ENCODE data around the gene GBF1. TPM values are rescaled to one million over a fixed set of nuclear protein-coding genes. Genes with fewer than 3 reads are reported as not detected.

The GBF1 gene
- total RNA-seq, 2 donors from 2014 or later, result 32.6 to 34.7 TPM

DNA sequence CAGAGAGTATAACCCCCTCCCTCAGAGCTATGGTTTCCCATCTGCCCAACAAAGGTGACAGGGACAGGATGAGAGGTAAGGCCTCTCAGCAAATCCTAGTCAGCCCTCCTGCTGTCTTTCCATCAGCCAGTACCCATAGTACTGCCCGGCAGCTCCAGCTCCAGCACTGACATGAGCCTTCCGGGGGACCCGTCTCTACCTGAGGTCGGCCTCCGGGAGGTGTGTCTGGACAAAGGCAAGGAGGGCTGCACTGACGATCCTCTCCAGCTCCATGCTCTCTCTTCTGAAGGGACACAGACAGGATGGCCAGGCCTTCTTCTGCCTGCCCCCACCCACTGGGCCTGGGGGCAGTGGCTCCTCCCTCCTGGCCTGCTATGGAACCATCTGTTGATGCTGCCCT, 179.6 kb downstream of the GBF1 start:
- intact Hi-C loops (cut with DNase I), result no loop called here
- no peak for DNase-seq (ENCODE audit: low spot score)

DNA sequence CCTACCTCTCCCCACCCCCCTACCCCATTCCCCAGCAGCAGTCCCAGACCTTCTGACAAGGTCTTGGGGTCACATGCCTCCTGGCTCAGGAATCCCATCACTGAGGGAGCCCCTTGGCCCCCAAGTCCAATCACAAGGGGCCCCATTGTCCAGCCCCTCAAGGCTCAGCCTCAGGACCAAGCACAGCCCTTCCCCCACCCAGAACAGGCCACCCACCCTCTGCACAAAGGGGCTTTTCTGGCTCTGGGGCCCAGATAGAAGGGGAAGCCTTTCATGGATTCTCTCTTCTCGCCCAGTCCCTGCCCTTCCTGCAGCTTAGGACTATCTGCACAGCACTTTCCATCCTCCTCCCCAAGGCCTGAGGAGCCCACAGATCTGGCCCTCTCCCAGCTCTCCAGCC, 180.1 kb downstream of the GBF1 start:
- intact Hi-C loops (cut with DNase I), result no loop called here
- DNase-seq (ENCODE audit: low spot score), result no peak

DNA sequence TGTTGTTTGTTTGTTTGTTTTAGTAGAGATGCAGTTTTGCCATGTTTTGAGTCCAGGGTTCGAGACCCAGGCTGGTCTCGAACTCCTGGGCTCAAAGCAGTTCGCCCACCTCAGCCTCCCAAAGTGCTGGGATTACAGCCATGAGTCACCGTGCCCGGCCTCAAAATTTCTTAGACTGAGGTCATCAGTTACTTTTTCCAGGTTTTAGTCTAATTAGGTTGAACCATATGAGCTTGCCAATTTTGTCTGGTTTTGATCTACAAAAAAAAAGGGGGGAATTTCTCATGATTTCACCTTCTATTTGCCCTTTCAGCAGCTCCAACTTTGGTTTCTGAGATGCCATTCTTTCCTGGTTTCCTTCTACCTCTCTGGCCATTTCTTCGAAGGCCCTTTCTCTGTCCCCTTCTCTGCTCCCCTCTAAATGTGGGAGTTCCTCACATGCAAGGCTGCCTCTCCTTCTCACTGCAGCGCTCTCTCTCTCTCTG, 181.5 kb downstream of the GBF1 start:
- intact Hi-C loops (cut with DNase I), result no loop called here
- no peak for DNase-seq (ENCODE audit: low spot score)

DNA sequence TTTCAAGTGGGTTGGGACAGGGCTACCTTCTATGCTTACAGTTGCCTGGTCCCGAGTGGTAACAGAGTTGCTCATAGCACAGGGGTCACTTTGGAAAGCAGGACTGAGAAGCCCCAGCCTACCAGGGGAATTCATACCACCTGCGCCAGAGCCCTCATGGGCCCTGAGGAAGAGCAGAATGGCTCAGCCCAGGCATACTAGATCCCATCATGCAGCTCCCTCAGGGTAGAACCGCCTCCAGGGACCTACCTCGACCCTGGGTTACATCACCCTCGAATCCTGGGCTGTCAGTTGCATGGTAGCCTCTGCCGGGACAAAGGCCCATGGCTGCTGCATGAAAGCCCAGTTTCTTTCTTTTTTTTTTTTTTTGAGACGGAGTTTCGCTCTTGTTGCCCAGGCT, 184.1 kb downstream of the GBF1 start:
- intact Hi-C loops (cut with DNase I), result no loop called here
- no peak for DNase-seq (ENCODE audit: low spot score)

DNA sequence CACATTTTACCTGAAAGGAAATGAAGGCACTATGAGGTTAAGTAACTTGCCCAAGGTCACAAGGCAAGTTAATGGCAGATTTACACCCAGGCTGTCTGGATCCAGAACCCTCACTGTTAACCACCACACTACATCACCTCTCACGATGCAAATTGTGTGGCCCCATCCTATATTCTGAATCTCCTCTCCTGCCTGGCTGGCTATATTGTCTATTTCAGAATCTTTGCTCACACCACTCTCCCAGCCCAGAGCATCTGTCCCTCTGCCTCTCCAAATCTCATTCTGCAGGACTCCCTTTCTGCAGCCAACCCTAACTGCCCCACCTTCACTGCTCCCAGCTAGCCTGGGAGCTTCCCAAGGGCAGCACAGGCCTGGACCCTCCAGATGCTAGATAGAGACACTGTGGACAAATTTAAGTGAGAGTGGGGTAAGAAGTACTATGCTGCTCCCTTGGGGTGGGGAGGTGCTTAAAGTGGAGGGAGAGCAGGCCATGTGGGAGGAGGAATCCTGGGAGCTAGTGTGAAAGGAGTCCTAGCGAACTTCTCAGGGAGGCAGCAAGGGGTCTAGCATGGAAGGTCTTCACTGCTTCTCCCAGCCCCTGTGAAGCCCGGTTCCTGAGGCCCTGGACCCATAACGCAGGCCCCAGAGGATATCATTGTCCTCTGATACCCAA, 186.3 kb downstream of the GBF1 start:
- DNase-seq (ENCODE audit: low spot score), result no peak
- intact Hi-C loops (cut with DNase I), result no loop called here

Other genes starting within 250 kb of the GBF1 start
- gene ARMH3, start 189.4 kb upstream of the GBF1 start, total RNA-seq, result 10 to 100 TPM; 19.6 to 22.3 TPM
- 10 to 100 TPM; 11.6 to 13.7 TPM for gene HPS6, start 180.2 kb upstream of the GBF1 start, total RNA-seq
- 10 to 100 TPM; 28.9 to 32.7 TPM for gene LDB1, start 125.2 kb upstream of the GBF1 start, total RNA-seq
- 10 to 100 TPM; 21.7 to 32.8 TPM for gene PPRC1, start 112.5 kb upstream of the GBF1 start, total RNA-seq
- gene NOLC1, start 93.1 kb upstream of the GBF1 start, total RNA-seq, result 10 to 100 TPM; 32.6 to 38.6 TPM
- gene ELOVL3, start 19.2 kb upstream of the GBF1 start, total RNA-seq, result under 1 TPM in 1 of 2 donors, not detected in 1; 0.29 TPM
- gene PITX3, start 4.0 kb upstream of the GBF1 start, total RNA-seq, result not detected
- 10 to 100 TPM; 21.5 to 44.7 TPM for gene NFKB2, start 150.2 kb downstream of the GBF1 start, total RNA-seq
- gene PSD, start 173.3 kb downstream of the GBF1 start, total RNA-seq, result under 1 TPM; 0.24 to 0.83 TPM
- gene FBXL15, start 175.3 kb downstream of the GBF1 start, total RNA-seq, result 10 to 100 TPM; 10.8 to 12.4 TPM
- gene CUEDC2, start 187.0 kb downstream of the GBF1 start, total RNA-seq, result 10 to 100 TPM; 35.7 to 40.9 TPM
- gene C10orf95, start 206.0 kb downstream of the GBF1 start, total RNA-seq, result not detected